MM.1S (cell line): ENCODE results near the gene SRPK2.

Source experiments
- DNase-seq: peaks from one replicate; pipeline ENCODE4 v3.0.0-alpha.2; 2015
- H2AFZ ChIP-seq: fragments of 300-600 bp; sonication (generic); 2 replicates; pipeline ENCODE4 v1.6.0; 2016; ENCODE audit warnings: antibody characterized with exemption, low read length
- H3F3A ChIP-seq: fragments of 300-600 bp; sonication (generic); 2 replicates; pipeline ENCODE4 v1.6.1; 2016; ENCODE audit warnings: mild to moderate bottlenecking, antibody characterized with exemption, low read length, moderate library complexity, mixed read lengths; ENCODE audit not compliant: insufficient read depth
- H3K27ac ChIP-seq: fragments of 300-600 bp; sonication (generic); 2 replicates; pipeline ENCODE4 v1.5.1; 2016; ENCODE audit warnings: mild to moderate bottlenecking, low read length
- H3K27me3 ChIP-seq: fragments of 300-600 bp; sonication (generic); replicated peaks from 2 replicates; pipeline ENCODE4 v1.6.0; 2016; ENCODE audit warnings: low read length; ENCODE audit not compliant: insufficient read depth
- H3K36me3 ChIP-seq: fragments of 300-600 bp; sonication (generic); replicated peaks from 2 replicates; pipeline ENCODE4 v1.6.1; 2016; ENCODE audit warnings: mild to moderate bottlenecking, low read length, mixed read lengths; ENCODE audit not compliant: insufficient read depth
- H3K4me1 ChIP-seq: fragments of 300-600 bp; sonication (generic); 2 replicates; pipeline ENCODE4 v1.6.1; 2016; ENCODE audit warnings: low read length, mixed read lengths
- H3K4me2 ChIP-seq: fragments of 300-600 bp; sonication (generic); 2 replicates; pipeline ENCODE4 v1.6.0; 2016; ENCODE audit warnings: low read depth, low read length
- H3K4me3 ChIP-seq: fragments of 300-600 bp; sonication (generic); 2 replicates; pipeline ENCODE4 v1.5.1; 2016; ENCODE audit warnings: low read length, mixed read lengths
- H3K79me2 ChIP-seq: fragments of 300-600 bp; sonication (generic); 2 replicates; pipeline ENCODE4 v1.6.1; 2016; ENCODE audit warnings: mixed run types, low read length, mixed read lengths
- H3K9ac ChIP-seq: fragments of 300-600 bp; sonication (generic); 2 replicates; pipeline ENCODE4 v1.6.1; 2016; ENCODE audit warnings: low read length, mixed read lengths
- H3K9me2 ChIP-seq: fragments of 300-600 bp; sonication (generic); replicated peaks from 2 replicates; pipeline ENCODE4 v1.6.1; 2016; ENCODE audit warnings: mild to moderate bottlenecking, low read length, mixed read lengths; ENCODE audit not compliant: insufficient read depth
- H3K9me3 ChIP-seq: fragments of 300-600 bp; sonication (generic); replicated peaks from 2 replicates; pipeline ENCODE4 v1.6.1; 2016; ENCODE audit warnings: mild to moderate bottlenecking, low read length, mixed read lengths; ENCODE audit not compliant: insufficient read depth
- H4K20me1 ChIP-seq: fragments of 300-600 bp; sonication (generic); 2 replicates; pipeline ENCODE4 v1.6.1; 2016; ENCODE audit warnings: mild to moderate bottlenecking, low read length, moderate library complexity, mixed read lengths; ENCODE audit not compliant: insufficient read depth
- EZH2 ChIP-seq: fragments of 300-600 bp; sonication (generic); optimal IDR thresholded peaks from 2 replicates; pipeline ENCODE3; 2017; ENCODE audit warnings: low read depth, mild to moderate bottlenecking, antibody characterized with exemption, low read length, mixed read lengths
- EZH2phosphoT487 ChIP-seq: fragments of 300-600 bp; sonication (generic); IDR thresholded peaks from 2 replicates; pipeline ENCODE4 v1.6.1; 2018; ENCODE audit warnings: antibody characterized with exemption, low read length
- TF ChIP-seq, protein P1 (sequence below): fragments of 300-600 bp; sonication (generic); IDR thresholded peaks from 2 replicates; pipeline ENCODE4 v1.5.1; 2016; ENCODE audit warnings: antibody characterized with exemption, low read length, mixed read lengths

SRPK2 gene

DNA sequence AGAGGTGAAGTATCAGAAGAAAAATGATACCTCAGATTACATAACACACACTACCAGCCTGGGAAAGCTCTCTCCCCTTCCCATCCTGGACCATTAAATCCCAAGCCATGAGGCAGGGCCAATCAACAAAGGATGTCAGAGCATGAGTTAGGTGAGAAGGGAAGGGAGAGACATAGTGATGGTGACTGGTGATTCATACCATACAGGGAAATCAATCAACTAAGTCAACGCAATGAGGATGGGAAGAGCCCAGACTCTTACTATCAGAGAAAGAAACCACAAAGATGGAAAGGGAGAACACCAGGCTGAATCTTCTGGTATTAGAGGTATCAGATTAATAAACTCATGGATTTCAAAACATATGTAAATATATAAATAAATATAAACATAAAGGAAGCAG is 189.3 kb downstream of the SRPK2 start:
- Histone ChIP-seq H2AFZ (no peak overlapping the region), H3F3A (no peaks in the 10 kb centered on the region), H3K9me2 (no peaks in the 10 kb centered on the region), H4K20me1 (no peaks in the 10 kb centered on the region), H3K4me1 (peaks cover 3% of the 10 kb centered on the region; the same call in 1 of the 2 replicates), H3K9me3 (no peaks in the 10 kb centered on the region), H3K4me3 (no peak overlapping the region), H3K27me3 (no peaks in the 10 kb centered on the region), H3K4me2 (no peak overlapping the region), H3K27ac (no peak overlapping the region), H3K9ac (no peak overlapping the region), H3K36me3 (0 out of 2 replicates have a peak, but pooled peaks cover 3% of the 10 kb centered on the region), H3K79me2 (peaks cover 82% of the 10 kb centered on the region)
- DNase-seq: no peak
- no peak for TF ChIP-seq EZH2phosphoT487
- TF ChIP-seq, protein P1, sequence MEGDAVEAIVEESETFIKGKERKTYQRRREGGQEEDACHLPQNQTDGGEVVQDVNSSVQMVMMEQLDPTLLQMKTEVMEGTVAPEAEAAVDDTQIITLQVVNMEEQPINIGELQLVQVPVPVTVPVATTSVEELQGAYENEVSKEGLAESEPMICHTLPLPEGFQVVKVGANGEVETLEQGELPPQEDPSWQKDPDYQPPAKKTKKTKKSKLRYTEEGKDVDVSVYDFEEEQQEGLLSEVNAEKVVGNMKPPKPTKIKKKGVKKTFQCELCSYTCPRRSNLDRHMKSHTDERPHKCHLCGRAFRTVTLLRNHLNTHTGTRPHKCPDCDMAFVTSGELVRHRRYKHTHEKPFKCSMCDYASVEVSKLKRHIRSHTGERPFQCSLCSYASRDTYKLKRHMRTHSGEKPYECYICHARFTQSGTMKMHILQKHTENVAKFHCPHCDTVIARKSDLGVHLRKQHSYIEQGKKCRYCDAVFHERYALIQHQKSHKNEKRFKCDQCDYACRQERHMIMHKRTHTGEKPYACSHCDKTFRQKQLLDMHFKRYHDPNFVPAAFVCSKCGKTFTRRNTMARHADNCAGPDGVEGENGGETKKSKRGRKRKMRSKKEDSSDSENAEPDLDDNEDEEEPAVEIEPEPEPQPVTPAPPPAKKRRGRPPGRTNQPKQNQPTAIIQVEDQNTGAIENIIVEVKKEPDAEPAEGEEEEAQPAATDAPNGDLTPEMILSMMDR: no peak
- no peak for TF ChIP-seq EZH2

DNA sequence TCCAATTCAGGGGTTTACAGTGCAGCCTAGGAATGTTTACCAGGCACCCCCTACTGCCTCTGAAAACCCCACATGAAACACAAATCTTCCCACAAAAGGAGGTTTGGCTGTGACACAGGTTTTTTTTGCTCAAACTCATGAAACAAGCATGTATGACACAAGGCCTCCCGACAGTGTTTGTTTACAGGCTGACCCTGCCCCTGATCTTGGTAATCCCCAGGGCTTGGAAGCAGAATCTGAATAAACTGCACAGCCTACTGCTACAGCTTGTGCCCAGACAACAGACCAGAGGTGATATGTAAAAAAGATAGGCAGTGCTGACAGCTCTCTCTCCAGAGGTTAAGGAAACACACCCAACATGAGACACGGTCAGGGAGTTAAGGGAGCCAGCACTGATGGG is 190.5 kb downstream of the SRPK2 start:
- Histone ChIP-seq H3K4me3 (no peak overlapping the region), H3K27me3 (no peaks in the 10 kb centered on the region), H3K9me3 (no peaks in the 10 kb centered on the region), H3K79me2 (peaks cover 79% of the 10 kb centered on the region), H4K20me1 (no peaks in the 10 kb centered on the region), H3F3A (peaks cover 11% of the 10 kb centered on the region), H3K4me2 (no peak overlapping the region), H3K4me1 (peaks cover 7% of the 10 kb centered on the region; the same call in 1 of the 2 replicates), H3K9me2 (no peaks in the 10 kb centered on the region), H2AFZ (no peak overlapping the region), H3K36me3 (0 out of 2 replicates have a peak, but pooled peaks cover 3% of the 10 kb centered on the region), H3K9ac (no peak overlapping the region), H3K27ac (no peak overlapping the region)
- no peak for DNase-seq
- TF ChIP-seq EZH2phosphoT487: no peak
- no peak for TF ChIP-seq EZH2
- TF ChIP-seq, protein P1: no peak

DNA sequence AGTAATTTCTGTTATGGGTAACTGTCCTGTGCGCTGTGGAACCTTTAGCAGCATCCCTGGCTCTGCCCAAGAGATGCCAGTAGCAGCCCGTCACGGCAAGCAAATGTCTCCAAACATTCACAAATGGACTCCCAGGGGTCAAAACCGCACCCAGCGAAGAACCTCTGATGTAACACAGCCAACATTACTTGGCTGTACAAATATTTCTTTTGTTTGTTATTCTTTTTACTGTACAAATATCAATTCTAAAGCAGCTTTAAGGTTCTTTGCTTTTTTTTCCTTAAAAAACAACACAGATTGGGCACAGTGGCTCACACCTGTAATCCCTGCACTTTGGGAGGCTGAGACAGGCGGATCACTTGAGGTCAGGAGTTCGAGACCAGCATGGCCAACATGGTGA is 192.2 kb downstream of the SRPK2 start:
- H3F3A ChIP-seq: peaks cover 12% of the 10 kb centered on the region
- peaks cover 18% of the 10 kb centered on the region for H3K4me1 ChIP-seq
- H2AFZ ChIP-seq: no peak overlapping the region
- TF ChIP-seq, protein P1: no peak
- TF ChIP-seq EZH2: no peak
- H3K9ac ChIP-seq: no peak overlapping the region
- no peak overlapping the region for H3K4me2 ChIP-seq
- no peak overlapping the region for H3K4me3 ChIP-seq
- no peaks in the 10 kb centered on the region for H3K27me3 ChIP-seq
- H3K27ac ChIP-seq: no peak overlapping the region
- H4K20me1 ChIP-seq: no peaks in the 10 kb centered on the region
- no peak for DNase-seq
- no peaks in the 10 kb centered on the region for H3K9me2 ChIP-seq
- no peaks in the 10 kb centered on the region for H3K9me3 ChIP-seq
- 0 out of 2 replicates have a peak, but pooled peaks cover 3% of the 10 kb centered on the region for H3K36me3 ChIP-seq
- H3K79me2 ChIP-seq: peaks cover 84% of the 10 kb centered on the region
